Measurements from ENCODE around the gene UBE2I.

UBE2I gene

DNA sequence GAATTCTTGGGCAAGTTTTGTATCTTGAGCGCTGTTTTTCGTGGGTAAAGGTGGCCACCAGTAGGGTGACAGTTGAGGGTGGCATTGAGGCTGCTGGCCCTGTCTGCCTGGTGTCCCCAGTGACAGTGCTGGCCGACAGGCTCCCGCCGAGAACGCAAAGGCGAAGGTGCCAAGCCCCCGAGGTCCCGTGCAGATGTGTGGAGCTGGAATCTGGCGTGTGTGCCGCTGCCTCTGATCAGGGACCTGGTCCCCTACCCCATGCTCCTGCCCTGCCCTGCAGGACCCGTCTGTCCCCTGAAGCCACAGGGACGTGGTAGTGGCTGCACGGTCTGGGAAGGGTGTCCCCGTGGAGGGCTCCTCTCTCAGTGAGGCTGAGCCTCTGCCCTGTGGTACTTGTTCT lies 3.5 kb downstream of the UBE2I start:
- Histone ChIP-seq H3K36me3 (ENCODE audit: control insufficient read depth in 2 of 2, insufficient read depth in 2 of 2, low read length in 2 of 2) (peaks cover 34 to 48% of the 10 kb centered on the region in 2 donors), H3K9ac (ENCODE audit: low read depth in 1 of 2, low read length in 2 of 2) (no peak overlapping the region), H3K27ac (ENCODE audit: low read depth in 2 of 2, low read length in 2 of 2) (no peak overlapping the region), H3K4me1 (ENCODE audit: control insufficient read depth in 2 of 2, insufficient read depth in 2 of 2, low read length in 2 of 2) (peaks cover 23 to 27% of the 10 kb centered on the region in 2 donors), H3K9me3 (ENCODE audit: control insufficient read depth in 2 of 2, low read length in 2 of 2) (no peaks in the 10 kb centered on the region), H3K27me3 (ENCODE audit: control insufficient read depth in 2 of 2, insufficient read depth in 2 of 2, low read length in 2 of 2) (no peaks in the 10 kb centered on the region), H3K4me3 (ENCODE audit: low read length in 2 of 2) (no peak overlapping the region)

DNA sequence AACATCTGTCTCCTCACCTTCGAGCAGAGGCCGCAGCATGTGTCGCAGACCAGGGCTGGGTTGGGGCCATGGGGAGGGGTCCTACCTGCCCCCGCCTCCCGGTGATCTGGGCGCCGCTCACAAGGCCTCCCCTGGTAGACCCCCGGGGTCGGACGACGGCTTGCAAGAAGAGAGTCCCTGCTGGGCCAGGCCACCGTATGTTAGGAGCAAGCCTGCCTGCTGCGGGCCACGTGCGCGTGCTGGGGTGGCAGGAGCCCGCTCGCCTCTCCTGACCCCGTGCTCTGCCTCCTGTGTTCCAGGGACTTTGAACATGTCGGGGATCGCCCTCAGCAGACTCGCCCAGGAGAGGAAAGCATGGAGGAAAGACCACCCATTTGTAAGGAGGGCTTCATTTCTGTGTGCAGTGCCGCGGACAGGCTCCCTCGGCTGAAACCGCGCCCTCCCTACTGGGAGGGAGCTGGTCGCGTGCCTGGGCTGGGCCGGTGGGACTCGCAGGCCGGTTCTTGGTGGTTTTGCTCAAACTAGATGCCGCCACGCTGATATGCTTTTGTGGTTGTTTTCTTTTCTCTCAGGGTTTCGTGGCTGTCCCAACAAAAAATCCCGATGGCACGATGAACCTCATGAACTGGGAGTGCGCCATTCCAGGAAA lies 4.4 kb downstream of the UBE2I start:
- Histone ChIP-seq H3K9me3 (ENCODE audit: control insufficient read depth in 2 of 2, low read length in 2 of 2) (no peaks in the 10 kb centered on the region), H3K4me3 (ENCODE audit: low read length in 2 of 2) (no peak overlapping the region), H3K27me3 (ENCODE audit: control insufficient read depth in 2 of 2, insufficient read depth in 2 of 2, low read length in 2 of 2) (no peaks in the 10 kb centered on the region), H3K4me1 (ENCODE audit: control insufficient read depth in 2 of 2, insufficient read depth in 2 of 2, low read length in 2 of 2) (peaks cover 23 to 27% of the 10 kb centered on the region in 2 donors), H3K27ac (ENCODE audit: low read depth in 2 of 2, low read length in 2 of 2) (no peak overlapping the region), H3K9ac (ENCODE audit: low read depth in 1 of 2, low read length in 2 of 2) (no peak overlapping the region), H3K36me3 (ENCODE audit: control insufficient read depth in 2 of 2, insufficient read depth in 2 of 2, low read length in 2 of 2) (peaks cover 41 to 57% of the 10 kb centered on the region in 2 donors)

DNA sequence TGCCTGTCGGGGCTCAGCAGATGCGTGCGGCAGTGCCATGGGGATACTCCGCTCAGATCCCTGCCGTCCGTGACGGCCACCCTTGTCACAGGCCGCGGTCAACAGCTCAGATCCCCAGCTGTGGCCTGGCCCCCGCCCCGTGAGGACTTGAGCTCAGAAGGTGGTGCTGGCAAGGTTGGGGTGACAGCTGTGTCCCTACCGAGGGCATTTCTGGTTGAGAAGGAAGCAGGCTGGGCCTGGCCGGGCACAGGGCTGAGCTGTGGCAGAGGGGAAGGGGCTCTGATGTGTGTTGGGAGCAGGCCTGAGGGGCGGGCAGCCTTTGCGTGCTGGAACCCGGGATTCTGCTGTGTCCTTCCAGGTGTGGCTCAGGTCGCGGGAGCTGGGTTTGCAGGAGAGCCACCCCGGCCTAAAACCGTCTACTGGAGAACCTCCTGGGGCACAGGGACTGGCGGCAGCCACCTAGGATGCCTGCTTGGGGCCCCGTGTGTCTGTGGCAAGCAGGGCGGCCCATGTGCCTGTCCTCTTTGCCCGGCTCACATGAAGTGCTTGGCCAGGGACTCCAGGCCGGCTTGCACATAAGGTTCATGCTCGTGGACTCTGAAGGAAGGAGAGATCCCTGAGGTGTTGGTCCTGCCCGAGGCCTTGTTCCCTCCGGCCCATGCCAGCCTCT lies 5.1 kb downstream of the UBE2I start:
- Histone ChIP-seq H3K9ac (ENCODE audit: low read depth in 1 of 2, low read length in 2 of 2) (no peak overlapping the region), H3K27me3 (ENCODE audit: control insufficient read depth in 2 of 2, insufficient read depth in 2 of 2, low read length in 2 of 2) (no peaks in the 10 kb centered on the region), H3K36me3 (ENCODE audit: control insufficient read depth in 2 of 2, insufficient read depth in 2 of 2, low read length in 2 of 2) (peaks cover 48 to 64% of the 10 kb centered on the region in 2 donors), H3K27ac (ENCODE audit: low read depth in 2 of 2, low read length in 2 of 2) (no peak overlapping the region), H3K4me3 (ENCODE audit: low read length in 2 of 2) (no peak overlapping the region), H3K4me1 (ENCODE audit: control insufficient read depth in 2 of 2, insufficient read depth in 2 of 2, low read length in 2 of 2) (peaks cover 23 to 27% of the 10 kb centered on the region in 2 donors), H3K9me3 (ENCODE audit: control insufficient read depth in 2 of 2, low read length in 2 of 2) (no peaks in the 10 kb centered on the region)

DNA sequence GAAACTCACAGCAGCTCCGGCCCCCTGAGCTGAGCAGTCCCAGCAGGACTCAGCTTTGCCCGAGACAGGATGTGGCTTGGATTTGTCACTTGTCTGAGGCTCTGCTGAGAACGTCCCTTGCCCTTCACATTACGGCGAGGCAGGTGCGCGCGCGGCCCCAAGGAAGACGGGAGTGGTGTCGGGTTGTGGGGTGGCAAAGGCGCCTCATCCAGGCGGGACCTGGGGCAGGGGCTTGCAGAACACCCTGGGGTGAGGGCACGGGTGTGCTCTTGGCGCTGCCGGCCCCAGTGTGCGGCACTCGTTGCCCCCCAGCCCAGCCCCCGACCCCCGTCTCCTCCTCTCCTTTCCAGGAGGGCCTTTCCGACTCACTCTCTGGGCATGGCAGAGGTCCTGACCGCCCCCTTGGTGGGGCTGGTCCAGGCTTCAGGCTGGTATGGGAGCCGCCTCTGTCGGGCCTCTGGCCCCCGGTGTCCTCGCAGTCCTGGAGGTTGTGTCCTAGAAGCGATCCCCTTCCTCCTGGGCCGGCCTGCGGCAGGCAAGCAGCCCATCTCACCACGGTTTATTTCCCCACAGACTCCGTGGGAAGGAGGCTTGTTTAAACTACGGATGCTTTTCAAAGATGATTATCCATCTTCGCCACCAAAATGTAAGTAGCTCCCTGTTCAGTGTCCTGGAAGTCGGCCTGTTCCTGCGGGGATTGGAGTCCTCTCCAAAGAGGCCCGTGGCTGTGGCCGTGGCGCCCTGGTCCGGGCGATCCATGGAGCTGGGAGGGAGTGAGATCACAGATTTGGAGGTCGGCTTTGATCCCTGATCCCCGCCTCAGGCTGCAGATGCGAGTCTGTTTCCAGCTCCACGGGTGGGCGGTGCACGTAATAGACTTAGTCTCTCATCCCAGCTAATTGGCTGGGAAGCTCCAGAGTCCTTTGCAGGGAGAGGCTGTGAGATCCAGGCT lies 5.9 kb downstream of the UBE2I start:
- Histone ChIP-seq H3K4me1 (ENCODE audit: control insufficient read depth in 2 of 2, insufficient read depth in 2 of 2, low read length in 2 of 2) (peaks cover 22 to 27% of the 10 kb centered on the region in 2 donors), H3K9me3 (ENCODE audit: control insufficient read depth in 2 of 2, low read length in 2 of 2) (no peaks in the 10 kb centered on the region), H3K4me3 (ENCODE audit: low read length in 2 of 2) (no peak overlapping the region), H3K27me3 (ENCODE audit: control insufficient read depth in 2 of 2, insufficient read depth in 2 of 2, low read length in 2 of 2) (no peaks in the 10 kb centered on the region), H3K9ac (ENCODE audit: low read depth in 1 of 2, low read length in 2 of 2) (no peak overlapping the region), H3K36me3 (ENCODE audit: control insufficient read depth in 2 of 2, insufficient read depth in 2 of 2, low read length in 2 of 2) (peaks cover 54 to 71% of the 10 kb centered on the region in 2 donors), H3K27ac (ENCODE audit: low read depth in 2 of 2, low read length in 2 of 2) (no peak overlapping the region)

DNA sequence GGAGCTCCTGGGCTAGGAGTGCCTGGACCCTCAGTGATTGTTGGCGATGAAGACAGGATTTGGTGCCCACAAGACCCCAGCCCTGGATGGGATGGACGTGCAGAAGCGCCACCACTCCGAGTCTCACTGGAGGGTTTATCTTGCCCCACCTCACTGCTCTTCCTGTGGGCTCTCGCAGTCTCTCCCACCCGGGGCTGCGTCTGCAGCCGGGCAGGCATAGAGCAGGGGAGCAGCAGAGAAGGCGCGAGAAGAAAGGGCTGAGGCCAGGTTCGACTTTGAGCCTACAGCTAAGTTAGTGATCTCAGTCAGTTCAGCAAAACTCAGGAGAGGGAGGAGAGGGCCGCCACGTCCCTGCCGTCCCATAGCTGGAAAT lies 6.6 kb downstream of the UBE2I start:
- Histone ChIP-seq H3K27me3 (ENCODE audit: control insufficient read depth in 2 of 2, insufficient read depth in 2 of 2, low read length in 2 of 2) (no peaks in the 10 kb centered on the region), H3K9ac (ENCODE audit: low read depth in 1 of 2, low read length in 2 of 2) (no peak overlapping the region), H3K36me3 (ENCODE audit: control insufficient read depth in 2 of 2, insufficient read depth in 2 of 2, low read length in 2 of 2) (peaks cover 61 to 78% of the 10 kb centered on the region in 2 donors), H3K4me1 (ENCODE audit: control insufficient read depth in 2 of 2, insufficient read depth in 2 of 2, low read length in 2 of 2) (peaks cover 16 to 20% of the 10 kb centered on the region in 2 donors), H3K9me3 (ENCODE audit: control insufficient read depth in 2 of 2, low read length in 2 of 2) (no peaks in the 10 kb centered on the region), H3K27ac (ENCODE audit: low read depth in 2 of 2, low read length in 2 of 2) (no peak overlapping the region), H3K4me3 (ENCODE audit: low read length in 2 of 2) (no peak overlapping the region)

DNA sequence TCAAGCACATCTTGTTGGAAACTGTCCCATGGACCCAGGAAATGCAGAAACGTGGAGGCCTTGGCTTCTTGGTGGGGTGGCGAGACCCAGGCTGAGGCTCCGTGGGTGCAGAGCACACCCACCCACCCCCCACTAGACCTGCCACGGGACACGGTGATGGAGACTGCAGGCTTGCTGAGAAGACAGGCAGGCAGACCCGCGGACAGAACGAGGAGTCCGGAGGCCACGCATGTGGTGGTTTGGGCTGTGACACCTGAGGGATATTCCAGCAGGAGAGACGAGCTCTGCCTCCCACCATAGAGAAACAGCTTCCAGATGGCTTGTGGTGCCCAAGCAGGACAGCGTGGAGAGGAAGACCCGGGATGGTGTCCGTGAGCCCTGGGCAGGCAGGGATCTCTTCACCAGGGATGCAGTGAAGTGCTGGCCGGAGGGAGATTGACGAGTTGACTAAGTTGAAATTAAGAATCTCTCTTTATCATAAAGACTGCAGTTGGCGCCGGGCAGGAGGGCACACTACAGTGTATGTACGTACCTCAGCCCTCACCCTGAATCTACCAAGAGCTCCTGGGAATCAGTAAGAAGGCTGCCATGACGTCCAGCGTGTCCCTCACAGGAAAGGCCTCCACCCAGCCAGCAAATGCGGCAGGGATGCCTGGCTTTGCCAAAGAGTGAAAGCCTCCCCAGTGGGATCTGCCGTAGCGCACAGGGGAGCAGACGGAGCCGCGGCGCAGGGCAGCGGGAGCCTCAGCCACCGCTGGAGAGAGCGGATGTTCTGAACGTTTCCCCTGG lies 8.2 kb downstream of the UBE2I start:
- Histone ChIP-seq H3K9ac (ENCODE audit: low read depth in 1 of 2, low read length in 2 of 2) (no peak overlapping the region), H3K27me3 (ENCODE audit: control insufficient read depth in 2 of 2, insufficient read depth in 2 of 2, low read length in 2 of 2) (no peaks in the 10 kb centered on the region), H3K9me3 (ENCODE audit: control insufficient read depth in 2 of 2, low read length in 2 of 2) (no peaks in the 10 kb centered on the region), H3K4me1 (ENCODE audit: control insufficient read depth in 2 of 2, insufficient read depth in 2 of 2, low read length in 2 of 2) (peaks cover 0 to 4% of the 10 kb centered on the region in 2 donors), H3K4me3 (ENCODE audit: low read length in 2 of 2) (no peak overlapping the region), H3K27ac (ENCODE audit: low read depth in 2 of 2, low read length in 2 of 2) (no peak overlapping the region), H3K36me3 (ENCODE audit: control insufficient read depth in 2 of 2, insufficient read depth in 2 of 2, low read length in 2 of 2) (peaks cover 61 to 80% of the 10 kb centered on the region in 2 donors)

DNA sequence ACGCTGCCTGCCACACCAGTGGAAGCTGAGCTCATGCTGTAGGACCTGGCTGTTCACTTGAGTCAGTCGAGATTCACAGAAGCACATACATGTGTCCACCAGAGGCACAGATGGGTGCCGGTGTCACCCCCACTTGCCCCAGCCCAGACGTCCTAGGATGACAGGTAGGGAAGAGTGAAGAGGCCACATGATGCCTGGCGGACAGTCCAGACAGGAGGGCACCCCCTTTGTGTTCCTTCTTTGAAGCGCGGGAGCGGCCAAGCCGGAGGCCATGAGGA lies 8.8 kb downstream of the UBE2I start:
- no peak overlapping the region for H3K27ac ChIP-seq (ENCODE audit: low read depth in 2 of 2, low read length in 2 of 2)
- H3K27me3 ChIP-seq (ENCODE audit: control insufficient read depth in 2 of 2, insufficient read depth in 2 of 2, low read length in 2 of 2), result no peaks in the 10 kb centered on the region
- no peak overlapping the region for H3K9ac ChIP-seq (ENCODE audit: low read depth in 1 of 2, low read length in 2 of 2)
- no peaks in the 10 kb centered on the region for H3K9me3 ChIP-seq (ENCODE audit: control insufficient read depth in 2 of 2, low read length in 2 of 2)
- H3K4me3 ChIP-seq (ENCODE audit: low read length in 2 of 2), result no peak overlapping the region
- H3K4me1 ChIP-seq (ENCODE audit: control insufficient read depth in 2 of 2, insufficient read depth in 2 of 2, low read length in 2 of 2), result no peaks in the 10 kb centered on the region
- H3K36me3 ChIP-seq (ENCODE audit: control insufficient read depth in 2 of 2, insufficient read depth in 2 of 2, low read length in 2 of 2), result peaks cover 61 to 76% of the 10 kb centered on the region in 2 donors

DNA sequence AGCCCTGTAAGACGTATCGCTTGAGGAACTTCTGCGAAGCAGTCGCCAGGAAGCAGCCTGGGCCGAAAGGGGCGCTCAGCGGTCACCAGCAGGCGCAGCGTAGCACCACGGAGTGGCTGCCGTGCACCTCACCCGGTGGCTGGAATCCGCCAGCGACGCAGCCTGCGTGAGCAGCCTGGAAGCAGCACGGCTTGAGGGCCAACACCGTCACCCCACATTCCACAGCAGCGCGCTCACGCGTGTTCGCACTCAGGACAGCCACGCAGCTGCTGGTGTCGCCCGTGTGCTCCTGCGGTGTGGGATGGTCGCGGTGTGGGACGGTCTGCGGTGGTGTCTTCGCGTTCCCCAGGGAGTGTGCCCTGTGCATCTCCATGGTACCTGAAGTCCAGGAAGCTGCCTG lies 9.6 kb downstream of the UBE2I start:
- Histone ChIP-seq H3K4me1 (ENCODE audit: control insufficient read depth in 2 of 2, insufficient read depth in 2 of 2, low read length in 2 of 2) (no peaks in the 10 kb centered on the region), H3K27ac (ENCODE audit: low read depth in 2 of 2, low read length in 2 of 2) (no peak overlapping the region), H3K27me3 (ENCODE audit: control insufficient read depth in 2 of 2, insufficient read depth in 2 of 2, low read length in 2 of 2) (no peaks in the 10 kb centered on the region), H3K9ac (ENCODE audit: low read depth in 1 of 2, low read length in 2 of 2) (no peak overlapping the region), H3K4me3 (ENCODE audit: low read length in 2 of 2) (no peak overlapping the region), H3K9me3 (ENCODE audit: control insufficient read depth in 2 of 2, low read length in 2 of 2) (no peaks in the 10 kb centered on the region), H3K36me3 (ENCODE audit: control insufficient read depth in 2 of 2, insufficient read depth in 2 of 2, low read length in 2 of 2) (peaks cover 65 to 78% of the 10 kb centered on the region in 2 donors)

DNA sequence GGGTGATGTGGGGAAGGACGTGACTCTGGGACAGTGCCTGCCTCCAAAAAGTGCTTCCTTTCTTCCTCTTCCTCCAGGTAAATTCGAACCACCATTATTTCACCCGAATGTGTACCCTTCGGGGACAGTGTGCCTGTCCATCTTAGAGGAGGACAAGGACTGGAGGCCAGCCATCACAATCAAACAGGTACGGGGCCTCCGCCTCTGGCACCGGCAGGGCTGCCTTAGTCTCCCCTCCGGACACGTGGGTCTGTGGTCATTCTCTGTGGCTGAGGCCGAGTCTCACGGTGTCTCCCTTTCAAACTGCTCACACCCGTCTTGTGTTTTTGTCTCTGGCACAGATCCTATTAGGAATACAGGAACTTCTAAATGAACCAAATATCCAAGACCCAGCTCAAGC lies 10.7 kb downstream of the UBE2I start:
- H3K9me3 ChIP-seq (ENCODE audit: control insufficient read depth in 2 of 2, low read length in 2 of 2), result no peaks in the 10 kb centered on the region
- no peak overlapping the region for H3K27ac ChIP-seq (ENCODE audit: low read depth in 2 of 2, low read length in 2 of 2)
- H3K4me3 ChIP-seq (ENCODE audit: low read length in 2 of 2), result no peak overlapping the region
- no peak overlapping the region for H3K9ac ChIP-seq (ENCODE audit: low read depth in 1 of 2, low read length in 2 of 2)
- no peaks in the 10 kb centered on the region for H3K27me3 ChIP-seq (ENCODE audit: control insufficient read depth in 2 of 2, insufficient read depth in 2 of 2, low read length in 2 of 2)
- no peaks in the 10 kb centered on the region for H3K4me1 ChIP-seq (ENCODE audit: control insufficient read depth in 2 of 2, insufficient read depth in 2 of 2, low read length in 2 of 2)
- H3K36me3 ChIP-seq (ENCODE audit: control insufficient read depth in 2 of 2, insufficient read depth in 2 of 2, low read length in 2 of 2), result peaks cover 61 to 77% of the 10 kb centered on the region in 2 donors

All from mucosa of rectum (tissue), 2 donors.